ENCODE measurements around the gene ANO2.

GRCh38 chr12:5776091-5776490 lies 169.0 kb downstream of the ANO2 start:
- no peak for TF ChIP-seq YY1 (IDR thresholded peaks at IDR 0.05; ENCODE audit: insufficient read depth, insufficient read length)
- no peak for TF ChIP-seq ZNF274 (IDR thresholded peaks at IDR 0.05; ENCODE audit: low read depth, low read length)
